PC-3 (cell line): ENCODE measurements around the gene ELMO2. TPM values are rescaled to one million over a fixed set of nuclear protein-coding genes. Genes with fewer than 3 reads are reported as not detected.
A peak's percentile ranks its signal among the peaks of the same experiment; 100 is the strongest.

Experiments used
- ATAC-seq: fragments of 200-7000 bp; cut with Tn5 transposase; 2 replicates; pipeline ENCODE4 v1.9.1; 2020; ENCODE audit warnings: mild to moderate bottlenecking, moderate library complexity
- BruUV-seq: library from RNA; stranded (reverse); fragments of 400-500 nt; replicated peaks from 2 replicates; lab custom pipeline; 2021; lab: Mats Ljungman, UMichigan
- CTCF ChIA-PET: fragments of 300-600 bp; sonication (Branson Sonifier 250); formaldehyde crosslinking; loops from one replicate; lab custom pipeline; 2022; ENCODE audit warnings: antibody characterized with exemption; lab: Charles Lee
- POLR2A ChIA-PET: fragments of 300-600 bp; sonication (Branson Sonifier 250); formaldehyde crosslinking; loops from one replicate; lab custom pipeline; 2022; ENCODE audit warnings: antibody characterized with exemption; ENCODE audit not compliant: unreplicated experiment; lab: Charles Lee
- DNase-seq: peaks from one replicate; pipeline ENCODE4 v3.0.0-alpha.2; 2015
- H2AFZ ChIP-seq: fragments of 300-600 bp; sonication (generic); 2 replicates; pipeline ENCODE4 v1.6.0; 2016; ENCODE audit warnings: antibody characterized with exemption, low read length
- H3F3A ChIP-seq: fragments of 300-600 bp; sonication (generic); one replicate; pipeline ENCODE4 v1.6.0; 2017; ENCODE audit warnings: antibody characterized with exemption, low read length, control low read depth, mild to moderate bottlenecking; ENCODE audit not compliant: unreplicated experiment
- H3K27ac ChIP-seq: fragments of 300-600 bp; sonication (generic); 2 replicates; pipeline ENCODE4 v1.5.1; 2016; ENCODE audit warnings: mild to moderate bottlenecking, low read length
- H3K27me3 ChIP-seq: fragments of 300-600 bp; sonication (generic); 2 replicates; pipeline ENCODE4 v1.6.1; 2016; ENCODE audit warnings: low read length, mixed read lengths
- H3K36me3 ChIP-seq: fragments of 300-600 bp; sonication (generic); 2 replicates; pipeline ENCODE4 v1.6.1; 2016; ENCODE audit warnings: low read depth, mixed run types, low read length, mixed read lengths
- H3K4me1 ChIP-seq: fragments of 300-600 bp; sonication (generic); 2 replicates; pipeline ENCODE4 v1.5.1; 2016; ENCODE audit warnings: low read length; ENCODE audit not compliant: insufficient read depth
- H3K4me2 ChIP-seq: fragments of 300-600 bp; sonication (generic); 2 replicates; pipeline ENCODE4 v1.6.0; 2016; ENCODE audit warnings: low read length
- H3K4me3 ChIP-seq: fragments of 300-600 bp; sonication (generic); 2 replicates; pipeline ENCODE4 v1.5.1; 2016; ENCODE audit warnings: mild to moderate bottlenecking, low read length, mixed read lengths
- H3K79me2 ChIP-seq: fragments of 300-600 bp; sonication (generic); 2 replicates; pipeline ENCODE4 v1.6.1; 2017; ENCODE audit warnings: low read length, mixed read lengths
- H3K9ac ChIP-seq: fragments of 300-600 bp; sonication (generic); 2 replicates; pipeline ENCODE4 v1.6.0; 2016; ENCODE audit warnings: mild to moderate bottlenecking, low read length
- H3K9me2 ChIP-seq: fragments of 300-600 bp; sonication (generic); replicated peaks from 2 replicates; pipeline ENCODE4 v1.6.1; 2016; ENCODE audit warnings: mixed run types, low read length, mixed read lengths
- H3K9me3 ChIP-seq: fragments of 300-600 bp; sonication (generic); 2 replicates; pipeline ENCODE4 v1.6.1; 2016; ENCODE audit warnings: low read length, mixed read lengths
- H4K20me1 ChIP-seq: fragments of 300-600 bp; sonication (generic); 2 replicates; pipeline ENCODE4 v1.6.1; 2016; ENCODE audit warnings: low read length, mixed read lengths
- EZH2 ChIP-seq: fragments of 300-600 bp; sonication (generic); IDR thresholded peaks from one replicate; pipeline ENCODE4 v1.6.1; 2017; ENCODE audit warnings: antibody characterized with exemption, mild to moderate bottlenecking, low read length; ENCODE audit not compliant: unreplicated experiment
- EZH2phosphoT487 ChIP-seq: fragments of 300-600 bp; sonication (generic); IDR thresholded peaks from 2 replicates; pipeline ENCODE4 v1.6.1; 2018; ENCODE audit warnings: mild to moderate bottlenecking, antibody characterized with exemption, low read length, borderline replicate concordance
- intact Hi-C: fragments of 100-400 bp; cut with micrococcal nuclease; formaldehyde crosslinking; loops from 2 replicates; pipeline ENCODE4 v1.9.0; 2023
- total RNA-seq: library from RNA; depleted of rRNA; stranded (reverse); fragments of >200 nt; gene quantifications from 2 replicates; pipeline ENCODE4 v1.2.3, GENCODE V29; 2014
- TF ChIP-seq, protein P1 (sequence below): fragments of 300-600 bp; sonication (generic); conservative IDR thresholded peaks from 2 replicates; pipeline ENCODE4 v1.5.1; 2017; ENCODE audit warnings: antibody characterized with exemption, low read depth, mild to moderate bottlenecking, low read length

Gene ELMO2
- total RNA-seq, 1 experiment from 2014 or later, result 29.0 TPM

- H3K9me2 ChIP-seq, result no peaks in the 10 kb centered on the region
- H3K4me1 ChIP-seq, result peaks cover 28% of the 10 kb centered on the region
- DNase-seq (peak; percentile 90), ATAC-seq (peak; percentile 6; the same call in 1 of the 2 replicates)
- intact Hi-C loops, result no loop called here
- peaks cover 8% of the 10 kb centered on the region for H3K79me2 ChIP-seq
- H3F3A ChIP-seq, result peaks cover 4% of the 10 kb centered on the region
- no peak overlapping the region for H2AFZ ChIP-seq
- no TSS peak for BruUV-seq
- no peaks in the 10 kb centered on the region for H3K27me3 ChIP-seq
- peak overlapping the region; percentile 61 for H3K27ac ChIP-seq
- H4K20me1 ChIP-seq, result peaks cover 9% of the 10 kb centered on the region; the same call in 1 of the 2 replicates
- no peak overlapping the region for H3K4me3 ChIP-seq
- peak overlapping the region; percentile 31 for H3K4me2 ChIP-seq
- no peak overlapping the region for H3K9ac ChIP-seq
- H3K9me3 ChIP-seq, result no peaks in the 10 kb centered on the region
- TF ChIP-seq, protein P1, sequence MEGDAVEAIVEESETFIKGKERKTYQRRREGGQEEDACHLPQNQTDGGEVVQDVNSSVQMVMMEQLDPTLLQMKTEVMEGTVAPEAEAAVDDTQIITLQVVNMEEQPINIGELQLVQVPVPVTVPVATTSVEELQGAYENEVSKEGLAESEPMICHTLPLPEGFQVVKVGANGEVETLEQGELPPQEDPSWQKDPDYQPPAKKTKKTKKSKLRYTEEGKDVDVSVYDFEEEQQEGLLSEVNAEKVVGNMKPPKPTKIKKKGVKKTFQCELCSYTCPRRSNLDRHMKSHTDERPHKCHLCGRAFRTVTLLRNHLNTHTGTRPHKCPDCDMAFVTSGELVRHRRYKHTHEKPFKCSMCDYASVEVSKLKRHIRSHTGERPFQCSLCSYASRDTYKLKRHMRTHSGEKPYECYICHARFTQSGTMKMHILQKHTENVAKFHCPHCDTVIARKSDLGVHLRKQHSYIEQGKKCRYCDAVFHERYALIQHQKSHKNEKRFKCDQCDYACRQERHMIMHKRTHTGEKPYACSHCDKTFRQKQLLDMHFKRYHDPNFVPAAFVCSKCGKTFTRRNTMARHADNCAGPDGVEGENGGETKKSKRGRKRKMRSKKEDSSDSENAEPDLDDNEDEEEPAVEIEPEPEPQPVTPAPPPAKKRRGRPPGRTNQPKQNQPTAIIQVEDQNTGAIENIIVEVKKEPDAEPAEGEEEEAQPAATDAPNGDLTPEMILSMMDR, result no peak
- TF ChIP-seq EZH2 (no peak), EZH2phosphoT487 (no peak)
- POLR2A ChIA-PET, result no interaction called here
- peaks cover 45% of the 10 kb centered on the region for H3K36me3 ChIP-seq
- CTCF ChIA-PET, result no interaction called here
Measured at GRCh38 chr20:46367967-46368901, 38.2 kb downstream of the ELMO2 start.

DNA sequence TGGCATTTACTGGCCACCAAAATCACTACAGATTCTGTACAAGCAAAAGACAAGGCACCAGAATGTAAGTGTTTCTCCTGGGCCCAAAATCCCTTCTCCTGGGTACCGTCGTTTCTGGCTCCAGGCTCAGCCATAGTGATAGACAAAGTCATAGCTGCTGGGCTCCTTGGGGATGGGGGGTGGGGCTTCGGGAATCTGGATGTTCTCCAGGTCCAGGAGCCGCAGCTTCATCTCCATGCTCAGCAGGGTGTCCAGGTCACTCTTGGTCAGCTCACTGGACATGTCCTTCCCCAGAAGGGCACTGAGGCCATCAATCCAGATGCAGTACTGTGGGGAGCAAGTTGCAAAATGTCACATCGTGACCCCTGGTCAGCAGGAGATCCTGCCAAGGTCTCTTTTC is 39.2 kb downstream of the ELMO2 start:
- Histone ChIP-seq H3K4me1 (peaks cover 33% of the 10 kb centered on the region), H3K9me2 (no peaks in the 10 kb centered on the region), H3K79me2 (peaks cover 18% of the 10 kb centered on the region), H3K27ac (no peak overlapping the region), H3K36me3 (peaks cover 45% of the 10 kb centered on the region), H2AFZ (no peak overlapping the region), H3F3A (peaks cover 4% of the 10 kb centered on the region), H3K4me2 (no peak overlapping the region), H3K9me3 (no peaks in the 10 kb centered on the region), H4K20me1 (peaks cover 17% of the 10 kb centered on the region), H3K4me3 (no peak overlapping the region), H3K9ac (no peak overlapping the region), H3K27me3 (no peaks in the 10 kb centered on the region)
- TF ChIP-seq EZH2phosphoT487 (no peak), EZH2 (no peak)
- TF ChIP-seq, protein P1, result no peak
- no peak for DNase-seq
- ChIA-PET CTCF (no interaction called here), POLR2A (no interaction called here)
- intact Hi-C loops, result no loop called here
- no TSS peak for BruUV-seq
- ATAC-seq, result no peak

- no peak for ATAC-seq
- no TSS peak for BruUV-seq
- DNase-seq, result no peak
- H3K9me2 ChIP-seq, result no peaks in the 10 kb centered on the region
- H3K27ac ChIP-seq, result no peak overlapping the region
- peaks cover 22% of the 10 kb centered on the region for H3K79me2 ChIP-seq
- H3K4me1 ChIP-seq, result peaks cover 33% of the 10 kb centered on the region
- H3K4me2 ChIP-seq, result no peak overlapping the region
- H3K4me3 ChIP-seq, result no peak overlapping the region
- H3F3A ChIP-seq, result peaks cover 4% of the 10 kb centered on the region
- H3K27me3 ChIP-seq, result no peaks in the 10 kb centered on the region
- intact Hi-C loops, result no loop called here
- H3K9me3 ChIP-seq, result no peaks in the 10 kb centered on the region
- H3K36me3 ChIP-seq, result peaks cover 42% of the 10 kb centered on the region
- ChIA-PET POLR2A (no interaction called here), CTCF (no interaction called here)
- H2AFZ ChIP-seq, result no peak overlapping the region
- peaks cover 21% of the 10 kb centered on the region for H4K20me1 ChIP-seq
- no peak overlapping the region for H3K9ac ChIP-seq
- no peak for TF ChIP-seq EZH2phosphoT487
- TF ChIP-seq EZH2, result no peak
- TF ChIP-seq, protein P1, result no peak
Measured at GRCh38 chr20:46366826-46367225, 39.6 kb downstream of the ELMO2 start.
